GM12874 (cell line): ENCODE data around the gene CERS5.

ENCODE experiments used
- TF ChIP-seq, protein P1 (sequence below): IDR thresholded peaks from 2 replicates; pipeline ENCODE4 v1.5.1; 2011; ENCODE audit warnings: low read depth, mild to moderate bottlenecking, control low read depth, low read length, moderate library complexity; ENCODE audit not compliant: insufficient read depth

The CERS5 gene

DNA sequence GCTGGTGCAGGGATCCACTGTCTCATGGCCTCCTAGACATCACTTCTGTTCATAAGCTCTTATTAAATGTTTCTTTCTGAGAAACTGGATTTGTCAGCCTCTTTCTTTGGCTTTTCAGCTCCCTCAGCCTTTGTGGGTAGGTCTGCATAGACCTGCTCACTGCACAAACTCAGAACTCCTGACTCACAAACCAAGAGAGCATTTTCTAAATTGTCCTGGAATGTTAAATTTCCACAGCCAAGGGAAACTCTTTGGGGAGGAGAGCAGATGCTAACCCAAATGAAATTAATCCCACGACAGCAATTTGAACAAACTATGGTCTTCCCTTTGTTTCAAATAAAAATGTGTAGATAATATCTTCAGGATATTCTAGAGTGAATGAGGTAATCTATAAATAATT is 19.5 kb upstream of the CERS5 start:
- TF ChIP-seq, protein P1, sequence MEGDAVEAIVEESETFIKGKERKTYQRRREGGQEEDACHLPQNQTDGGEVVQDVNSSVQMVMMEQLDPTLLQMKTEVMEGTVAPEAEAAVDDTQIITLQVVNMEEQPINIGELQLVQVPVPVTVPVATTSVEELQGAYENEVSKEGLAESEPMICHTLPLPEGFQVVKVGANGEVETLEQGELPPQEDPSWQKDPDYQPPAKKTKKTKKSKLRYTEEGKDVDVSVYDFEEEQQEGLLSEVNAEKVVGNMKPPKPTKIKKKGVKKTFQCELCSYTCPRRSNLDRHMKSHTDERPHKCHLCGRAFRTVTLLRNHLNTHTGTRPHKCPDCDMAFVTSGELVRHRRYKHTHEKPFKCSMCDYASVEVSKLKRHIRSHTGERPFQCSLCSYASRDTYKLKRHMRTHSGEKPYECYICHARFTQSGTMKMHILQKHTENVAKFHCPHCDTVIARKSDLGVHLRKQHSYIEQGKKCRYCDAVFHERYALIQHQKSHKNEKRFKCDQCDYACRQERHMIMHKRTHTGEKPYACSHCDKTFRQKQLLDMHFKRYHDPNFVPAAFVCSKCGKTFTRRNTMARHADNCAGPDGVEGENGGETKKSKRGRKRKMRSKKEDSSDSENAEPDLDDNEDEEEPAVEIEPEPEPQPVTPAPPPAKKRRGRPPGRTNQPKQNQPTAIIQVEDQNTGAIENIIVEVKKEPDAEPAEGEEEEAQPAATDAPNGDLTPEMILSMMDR: no peak

DNA sequence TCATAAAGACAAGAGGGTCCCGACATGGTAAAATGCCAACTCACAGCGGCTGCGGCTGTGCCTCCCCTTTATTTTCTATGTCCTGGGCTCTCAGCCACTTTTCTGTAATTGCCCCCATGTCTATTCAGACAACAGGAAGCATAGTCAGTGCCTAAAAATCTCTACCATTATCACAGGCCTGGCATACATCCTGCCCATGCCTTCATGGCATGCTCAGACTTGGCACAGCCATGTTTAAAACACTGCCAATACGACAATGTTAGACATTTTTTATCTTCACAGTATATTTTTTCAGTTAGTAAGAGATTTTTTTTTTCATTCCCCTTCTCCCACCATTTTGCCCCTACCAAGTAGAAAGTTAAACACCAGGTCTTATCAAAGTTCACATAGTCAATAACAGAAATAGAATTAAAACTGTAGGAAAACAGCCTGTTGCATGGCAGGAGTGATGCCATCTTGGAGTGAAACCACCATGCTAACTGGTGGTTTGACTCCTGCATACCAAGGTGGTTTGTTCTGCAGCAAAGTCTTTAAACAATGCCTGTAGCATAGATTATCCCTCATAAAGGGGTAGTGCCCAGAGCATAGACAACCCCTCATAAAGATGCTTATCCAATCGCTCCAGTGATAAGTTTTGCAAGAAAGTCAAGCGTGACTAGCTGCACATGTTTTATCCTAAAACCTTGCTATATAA is 18.9 kb upstream of the CERS5 start:
- TF ChIP-seq, protein P1: no peak

DNA sequence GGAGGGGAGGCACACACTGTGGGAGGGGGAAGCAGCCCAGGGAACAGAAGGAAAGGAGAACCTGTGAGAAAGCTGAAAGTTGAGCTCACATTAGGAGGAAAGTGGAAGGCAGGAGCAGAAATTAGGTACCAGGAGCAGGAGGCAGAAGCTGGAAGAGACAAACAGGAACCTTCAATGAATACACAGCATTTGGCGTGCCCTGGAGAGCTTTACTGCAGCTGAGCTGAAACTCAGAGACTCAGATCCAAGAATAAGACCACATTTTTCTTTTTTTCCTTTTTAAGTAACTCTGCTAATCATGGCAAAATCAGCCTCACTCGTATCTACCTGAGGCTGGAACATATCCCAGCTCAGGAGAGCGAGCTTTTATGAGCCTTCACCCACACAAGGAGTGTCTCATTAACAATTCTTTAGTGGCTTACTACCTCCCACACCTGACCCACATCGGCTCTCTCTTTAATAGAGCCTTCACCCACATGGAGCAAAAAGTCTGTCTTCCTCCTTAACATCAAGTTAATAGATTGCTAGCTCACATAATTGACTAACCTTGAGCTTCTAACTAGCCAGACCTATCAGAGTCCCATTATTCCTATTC is 18.2 kb upstream of the CERS5 start:
- TF ChIP-seq, protein P1: no peak

DNA sequence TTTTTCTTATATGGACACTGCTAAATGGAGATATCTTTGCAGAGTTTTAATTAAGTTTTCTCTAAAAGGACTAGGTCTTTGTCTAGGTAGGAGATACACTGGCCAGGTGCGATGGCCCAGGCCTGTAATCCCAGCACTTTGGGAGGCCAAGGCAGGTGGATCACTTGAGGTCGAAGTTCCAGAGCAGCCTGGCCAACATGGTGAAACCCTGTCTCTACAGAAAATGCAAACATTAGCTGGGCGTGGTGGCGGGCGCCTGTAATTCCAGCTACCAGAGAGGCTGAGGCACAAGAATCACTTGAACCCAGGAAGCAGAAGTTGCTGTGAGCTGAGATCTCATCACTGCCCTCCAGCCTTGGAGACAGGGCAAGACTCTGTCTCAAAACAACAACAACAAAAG is 17.1 kb upstream of the CERS5 start:
- TF ChIP-seq, protein P1: no peak

DNA sequence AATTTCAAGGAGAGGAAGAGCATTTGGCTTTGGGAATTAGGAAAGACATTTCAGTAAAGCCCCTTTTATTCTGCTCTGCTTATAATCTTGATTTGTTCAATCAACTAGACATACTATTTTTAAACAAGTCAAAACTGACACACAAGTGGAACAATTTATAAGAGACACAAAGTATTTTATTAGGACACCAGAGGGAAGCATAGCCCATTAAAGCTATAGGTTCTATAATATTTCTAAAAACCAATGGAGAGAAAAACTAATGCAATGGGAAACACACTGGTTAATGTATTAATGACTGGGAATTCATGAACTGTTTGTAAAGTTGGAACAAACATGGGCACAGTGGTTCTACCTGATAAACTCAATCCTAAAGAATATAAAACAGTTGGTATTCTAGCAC is 15.3 kb upstream of the CERS5 start:
- TF ChIP-seq, protein P1: no peak

DNA sequence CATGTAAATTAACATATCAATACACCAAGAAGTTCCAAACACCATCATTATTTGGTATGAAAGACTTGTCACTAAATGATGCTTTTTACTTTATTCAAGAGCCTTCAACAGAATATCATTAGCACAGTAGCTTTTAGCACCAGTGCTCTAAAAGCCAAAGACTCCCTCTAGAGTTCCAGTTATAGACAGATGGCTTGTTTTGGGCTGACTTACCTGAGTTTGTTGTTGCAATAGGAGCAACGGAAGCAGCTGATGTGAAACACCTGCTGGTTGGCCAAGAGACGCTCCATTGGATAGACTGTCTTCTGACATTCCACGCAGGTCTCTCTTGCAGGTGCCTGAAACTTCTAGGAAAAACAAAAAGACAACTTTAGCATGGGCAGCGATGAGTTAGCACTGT is 14.5 kb upstream of the CERS5 start:
- TF ChIP-seq, protein P1: no peak

DNA sequence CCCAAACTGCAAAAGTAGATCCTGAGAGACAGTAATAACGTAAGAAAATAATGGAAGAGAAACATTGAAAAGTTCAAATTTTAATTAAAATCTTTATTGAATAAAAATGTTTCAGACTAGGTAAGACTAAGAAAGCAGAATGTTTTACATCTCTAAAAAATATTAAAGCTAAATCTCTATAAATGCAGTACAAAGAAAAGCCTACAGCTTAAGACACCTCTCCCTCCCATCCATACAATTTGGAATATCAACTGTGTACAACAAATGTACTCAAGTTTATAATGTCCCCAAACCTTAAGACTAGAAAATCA is 8.5 kb upstream of the CERS5 start:
- TF ChIP-seq, protein P1: no peak
